GM23248 (cell line): Measurements from ENCODE around the gene SMPD3.

Source experiments
- EZH2 ChIP-seq: fragments of 200-600 bp; sonication (generic); IDR thresholded peaks from 2 replicates; pipeline ENCODE4 v1.6.1; 2018; ENCODE audit warnings: antibody characterized with exemption, mild to moderate bottlenecking; ENCODE audit not compliant: insufficient read depth, poor library complexity, severe bottlenecking
- EZH2phosphoT487 ChIP-seq: fragments of 200-600 bp; sonication (generic); IDR thresholded peaks from 2 replicates; pipeline ENCODE4 v1.6.1; 2018; ENCODE audit warnings: antibody characterized with exemption, moderate library complexity, mild to moderate bottlenecking, low read depth; ENCODE audit not compliant: insufficient read depth

GRCh38 chr16:68429076-68429854 is 19.0 kb downstream of the SMPD3 start:
- TF ChIP-seq EZH2 (no peak), EZH2phosphoT487 (no peak)
